ENCODE results near the gene CNTN1. TPM values are rescaled to one million over a fixed set of nuclear protein-coding genes. Genes with fewer than 3 reads are reported as not detected.

CNTN1 gene
- total and polyA plus RNA-seq, 2 donors (not counting 1 experiment from before 2014, with no cell fraction given) = not detected

GRCh38 chr12:40775661-40776060 lies 83.4 kb downstream of the CNTN1 start:
- H3K4me1 Mint-ChIP-seq = no peaks in the 10 kb centered on the region
- Histone ChIP-seq H3K4me3 (ENCODE audit: control extremely low read depth in 1 of 5, extremely low read depth in 1 of 5, insufficient read depth in 1 of 5, low read depth in 2 of 5, low read length in 4 of 5) (no peak overlapping the region), H4K20me1 (ENCODE audit: control insufficient read depth, insufficient read depth, low read length, poor library complexity, severe bottlenecking) (no peaks in the 10 kb centered on the region), H3K79me2 (ENCODE audit: control insufficient read depth, insufficient read depth, low read length) (no peaks in the 10 kb centered on the region), H3K27me3 (replicated peaks in 1 of 4; ENCODE audit: control extremely low read depth in 1 of 4, control insufficient read depth in 3 of 4, insufficient read depth in 4 of 4, low read length in 3 of 4) (no peaks in the 10 kb centered on the region), H3K9ac (ENCODE audit: low read length) (no peak overlapping the region), H3K4me1 (ENCODE audit: control insufficient read depth in 2 of 2, insufficient read depth in 2 of 2, low read length in 2 of 2) (no peaks in the 10 kb centered on the region), H3K27ac (ENCODE audit: low read length in 2 of 2) (no peak overlapping the region), H3K4me2 (replicated peaks; ENCODE audit: low read depth, low read length, poor library complexity, severe bottlenecking) (no peak overlapping the region), H3K9me3 (ENCODE audit: control extremely low read depth in 1 of 3, control insufficient read depth in 2 of 3, insufficient read depth in 1 of 3, low read length in 2 of 3) (peaks cover 0 to 1% (median 0%) of the 10 kb centered on the region in 3 donors), H3K36me3 (replicated peaks in 1 of 2; ENCODE audit: control extremely low read depth in 1 of 2, control insufficient read depth in 1 of 2, extremely low read depth in 1 of 2, insufficient read depth in 2 of 2, low read length in 1 of 2) (no peaks in the 10 kb centered on the region), H2AFZ (ENCODE audit: insufficient read depth, low read depth, low read length, poor library complexity, severe bottlenecking) (no peak overlapping the region)
- H3K27me3 Mint-ChIP-seq = no peaks in the 10 kb centered on the region
- H3K9me3 Mint-ChIP-seq (ENCODE audit: insufficient read depth) = no peaks in the 10 kb centered on the region
- no peak for ATAC-seq (ENCODE audit: low read depth)
- no peak for DNase-seq
- intact Hi-C loops (cut with micrococcal nuclease) = no loop called here
- CTCF ChIA-PET = no interaction called here
- POLR2A ChIA-PET = no interaction called here
- WGBS (ENCODE audit: insufficient coverage) = no CpG with 5 or more reads among the region's 2 CpGs
- H3K27ac Mint-ChIP-seq = no peak overlapping the region
- TF ChIP-seq EZH2 (IDR thresholded peaks at IDR 0.05; ENCODE audit: borderline replicate concordance, insufficient read depth, low read depth, low read length, poor library complexity, severe bottlenecking) = no peak
- TF ChIP-seq, protein P1, sequence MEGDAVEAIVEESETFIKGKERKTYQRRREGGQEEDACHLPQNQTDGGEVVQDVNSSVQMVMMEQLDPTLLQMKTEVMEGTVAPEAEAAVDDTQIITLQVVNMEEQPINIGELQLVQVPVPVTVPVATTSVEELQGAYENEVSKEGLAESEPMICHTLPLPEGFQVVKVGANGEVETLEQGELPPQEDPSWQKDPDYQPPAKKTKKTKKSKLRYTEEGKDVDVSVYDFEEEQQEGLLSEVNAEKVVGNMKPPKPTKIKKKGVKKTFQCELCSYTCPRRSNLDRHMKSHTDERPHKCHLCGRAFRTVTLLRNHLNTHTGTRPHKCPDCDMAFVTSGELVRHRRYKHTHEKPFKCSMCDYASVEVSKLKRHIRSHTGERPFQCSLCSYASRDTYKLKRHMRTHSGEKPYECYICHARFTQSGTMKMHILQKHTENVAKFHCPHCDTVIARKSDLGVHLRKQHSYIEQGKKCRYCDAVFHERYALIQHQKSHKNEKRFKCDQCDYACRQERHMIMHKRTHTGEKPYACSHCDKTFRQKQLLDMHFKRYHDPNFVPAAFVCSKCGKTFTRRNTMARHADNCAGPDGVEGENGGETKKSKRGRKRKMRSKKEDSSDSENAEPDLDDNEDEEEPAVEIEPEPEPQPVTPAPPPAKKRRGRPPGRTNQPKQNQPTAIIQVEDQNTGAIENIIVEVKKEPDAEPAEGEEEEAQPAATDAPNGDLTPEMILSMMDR (IDR thresholded peaks at IDR 0.05) = no peak
- no peak overlapping the region for H3K4me3 Mint-ChIP-seq

DNA sequence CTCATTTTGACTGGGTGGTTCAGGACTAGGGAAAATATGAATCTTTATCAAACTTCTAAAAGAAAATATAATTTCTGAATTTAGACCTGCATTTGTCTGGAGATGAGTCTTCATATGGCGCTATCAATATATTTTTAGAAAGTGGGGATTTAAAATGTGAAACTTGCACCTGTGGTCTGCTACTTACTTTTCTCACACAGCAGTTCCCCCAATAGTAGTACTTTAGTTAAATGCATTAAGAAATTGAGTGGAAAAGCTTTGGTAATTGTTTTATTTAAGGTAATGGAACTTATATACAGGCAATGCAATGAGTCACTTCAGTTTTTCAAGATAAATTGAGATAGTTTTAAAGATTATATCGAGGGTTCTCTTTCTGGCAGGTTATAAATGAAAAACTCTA lies 91.9 kb downstream of the CNTN1 start:
- TF ChIP-seq, protein P1 (IDR thresholded peaks at IDR 0.05) = no peak
- no peak for TF ChIP-seq EZH2 (IDR thresholded peaks at IDR 0.05; ENCODE audit: borderline replicate concordance, insufficient read depth, low read depth, low read length, poor library complexity, severe bottlenecking)
- Histone ChIP-seq H2AFZ (ENCODE audit: insufficient read depth, low read depth, low read length, poor library complexity, severe bottlenecking) (no peak overlapping the region), H3K9me3 (ENCODE audit: control extremely low read depth in 1 of 3, control insufficient read depth in 2 of 3, insufficient read depth in 1 of 3, low read length in 2 of 3) (no peaks in the 10 kb centered on the region), H3K4me3 (ENCODE audit: control extremely low read depth in 1 of 5, extremely low read depth in 1 of 5, insufficient read depth in 1 of 5, low read depth in 2 of 5, low read length in 4 of 5) (no peak overlapping the region), H3K27ac (ENCODE audit: low read length in 2 of 2) (no peak overlapping the region), H3K9ac (ENCODE audit: low read length) (no peak overlapping the region), H3K79me2 (ENCODE audit: control insufficient read depth, insufficient read depth, low read length) (no peaks in the 10 kb centered on the region), H4K20me1 (ENCODE audit: control insufficient read depth, insufficient read depth, low read length, poor library complexity, severe bottlenecking) (no peaks in the 10 kb centered on the region), H3K4me2 (replicated peaks; ENCODE audit: low read depth, low read length, poor library complexity, severe bottlenecking) (no peak overlapping the region), H3K27me3 (replicated peaks in 1 of 4; ENCODE audit: control extremely low read depth in 1 of 4, control insufficient read depth in 3 of 4, insufficient read depth in 4 of 4, low read length in 3 of 4) (no peaks in the 10 kb centered on the region), H3K36me3 (replicated peaks in 1 of 2; ENCODE audit: control extremely low read depth in 1 of 2, control insufficient read depth in 1 of 2, extremely low read depth in 1 of 2, insufficient read depth in 2 of 2, low read length in 1 of 2) (no peaks in the 10 kb centered on the region), H3K4me1 (ENCODE audit: control insufficient read depth in 2 of 2, insufficient read depth in 2 of 2, low read length in 2 of 2) (no peaks in the 10 kb centered on the region)
- ChIA-PET POLR2A (no interaction called here), CTCF (no interaction called here)
- ATAC-seq (ENCODE audit: low read depth) = no peak
- no peak for DNase-seq
- intact Hi-C loops (cut with micrococcal nuclease) = no loop called here
- H3K9me3 Mint-ChIP-seq (ENCODE audit: insufficient read depth) = no peaks in the 10 kb centered on the region
- 75% methylated on average over 1 of the region's 2 CpGs for WGBS (ENCODE audit: insufficient coverage)
- H3K27me3 Mint-ChIP-seq = no peaks in the 10 kb centered on the region
- no peak overlapping the region for H3K4me3 Mint-ChIP-seq
- H3K27ac Mint-ChIP-seq = no peak overlapping the region
- no peaks in the 10 kb centered on the region for H3K4me1 Mint-ChIP-seq
